GM21529 (cell line): Measurements from ENCODE around the gene MRPS18B.
A peak's percentile ranks its signal among the peaks of the same experiment; 100 is the strongest.

ENCODE experiments used
- ATAC-seq: cut with Tn5 transposase; IDR thresholded peaks from one replicate; pipeline ENCODE4 v1.9.1; 2021; ENCODE audit not compliant: unreplicated experiment

MRPS18B gene

GRCh38 chr6:30617565-30618269, at the start of gene MRPS18B:
Gene MRPS18B (plus strand): TSS chr6:30617840. CDS start chr6:30617866, 26 bp downstream.
- peak; percentile 69 for ATAC-seq

DNA sequence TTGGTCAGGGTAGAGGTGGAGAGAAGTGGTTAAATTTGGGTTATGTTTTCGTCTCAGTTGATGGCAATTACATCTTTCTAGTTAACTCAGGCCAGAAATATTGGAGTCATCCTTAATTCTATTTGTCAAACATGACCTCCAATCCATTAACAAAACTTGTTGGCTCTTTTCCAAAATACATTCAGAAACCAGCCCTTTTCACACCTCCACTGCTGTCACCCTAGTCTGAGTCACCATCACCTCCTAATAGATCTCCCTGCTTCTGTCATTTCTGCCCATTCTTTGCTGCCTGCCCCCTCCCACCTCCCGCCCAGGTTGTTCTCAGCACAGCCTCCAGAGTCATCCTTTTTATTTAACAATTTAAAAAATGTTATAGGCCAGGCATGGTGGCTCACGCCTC, 49.4 kb upstream of the MRPS18B start:
- no peak for ATAC-seq

GRCh38 chr6:30570263-30570662, 47.4 kb upstream of the MRPS18B start:
- ATAC-seq, result no peak

DNA sequence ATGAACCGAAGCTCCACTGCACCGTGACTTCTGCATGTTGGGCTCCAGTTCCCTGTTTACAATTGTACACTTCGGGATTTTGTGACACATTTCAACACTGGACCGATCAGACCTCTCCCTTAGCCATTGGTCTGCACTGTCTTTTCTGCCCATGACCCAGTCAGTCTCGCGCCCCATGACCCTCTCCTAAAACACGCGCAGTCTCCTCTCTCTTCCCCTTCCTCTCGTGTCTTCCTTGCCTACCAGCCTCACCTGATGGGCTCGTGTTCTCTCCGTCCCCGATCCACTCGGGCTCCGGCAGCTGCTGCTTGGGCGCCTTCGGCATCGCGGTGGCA, 46.9 kb upstream of the MRPS18B start:
- ATAC-seq, result peak; percentile 19

GRCh38 chr6:30571075-30571761, 46.4 kb upstream of the MRPS18B start, which contains the start of gene ABCF1:
Gene ABCF1 (plus strand): TSS chr6:30571442. CDS start chr6:30571488, 46 bp downstream.
- ATAC-seq, result peak; percentile 81

DNA sequence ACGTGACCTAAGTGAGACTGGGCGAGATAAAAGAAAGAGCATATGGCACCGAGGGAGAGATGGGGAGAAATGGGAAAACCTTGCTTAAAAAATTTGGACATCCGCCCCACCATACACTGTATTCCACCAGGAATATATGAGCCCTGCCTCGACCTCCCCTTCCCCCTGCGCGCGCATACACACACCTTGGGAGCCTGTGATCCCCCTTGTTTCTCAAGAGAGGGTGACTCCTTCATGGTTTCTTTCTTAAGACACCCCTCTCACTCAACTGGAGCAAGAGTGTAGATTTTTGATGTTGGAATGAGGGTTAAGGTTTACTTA, 45.9 kb upstream of the MRPS18B start:
- no peak for ATAC-seq

GRCh38 chr6:30572148-30572547, 45.5 kb upstream of the MRPS18B start:
- ATAC-seq, result no peak

- ATAC-seq, result no peak
These were observed 44.5 kb upstream of the MRPS18B start for GRCh38 chr6:30573113-30573512.

DNA sequence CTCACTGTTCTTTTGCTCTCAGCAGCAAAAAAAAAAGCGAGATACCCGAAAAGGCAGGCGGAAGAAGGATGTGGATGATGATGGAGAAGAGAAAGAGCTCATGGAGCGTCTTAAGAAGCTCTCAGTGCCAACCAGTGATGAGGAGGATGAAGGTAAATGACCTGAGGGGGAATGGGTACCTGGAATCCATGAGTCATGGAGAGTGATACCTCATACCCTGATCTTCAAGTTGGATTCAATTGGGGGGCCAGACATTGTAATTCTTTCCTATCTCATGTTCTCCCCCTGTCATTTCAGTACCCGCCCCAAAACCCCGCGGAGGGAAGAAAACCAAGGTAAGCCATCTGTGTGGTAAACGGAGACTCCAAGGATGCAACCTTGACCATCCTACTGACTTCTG, 39.6 kb upstream of the MRPS18B start:
- no peak for ATAC-seq

- no peak for ATAC-seq
These were observed 33.7 kb upstream of the MRPS18B start for GRCh38 chr6:30583921-30584320.

GRCh38 chr6:30589754-30590358, 27.8 kb upstream of the MRPS18B start:
- ATAC-seq, result no peak

GRCh38 chr6:30590509-30590908, 27.1 kb upstream of the MRPS18B start:
- ATAC-seq, result no peak

GRCh38 chr6:30591008-30591407, 26.6 kb upstream of the MRPS18B start:
- no peak for ATAC-seq

DNA sequence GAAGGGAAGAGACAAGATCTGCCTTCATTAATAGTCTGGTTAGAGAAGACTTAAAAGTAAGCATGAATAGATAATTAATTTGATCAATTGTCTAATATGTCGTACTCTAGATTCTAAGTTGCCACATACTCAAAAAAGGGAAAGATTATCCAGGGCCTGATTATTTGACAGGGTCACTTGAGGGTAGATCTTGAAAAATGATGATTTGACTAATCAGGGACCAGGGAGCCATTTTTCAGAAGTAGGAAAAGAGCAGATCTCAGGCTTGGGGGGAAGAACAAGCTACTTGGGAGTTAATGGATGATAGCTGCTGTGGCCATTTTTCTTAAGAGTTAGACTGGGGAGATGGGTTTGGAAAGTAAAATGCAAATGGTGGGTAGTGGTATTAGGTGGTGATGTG, 25.4 kb upstream of the MRPS18B start:
- ATAC-seq, result no peak

DNA sequence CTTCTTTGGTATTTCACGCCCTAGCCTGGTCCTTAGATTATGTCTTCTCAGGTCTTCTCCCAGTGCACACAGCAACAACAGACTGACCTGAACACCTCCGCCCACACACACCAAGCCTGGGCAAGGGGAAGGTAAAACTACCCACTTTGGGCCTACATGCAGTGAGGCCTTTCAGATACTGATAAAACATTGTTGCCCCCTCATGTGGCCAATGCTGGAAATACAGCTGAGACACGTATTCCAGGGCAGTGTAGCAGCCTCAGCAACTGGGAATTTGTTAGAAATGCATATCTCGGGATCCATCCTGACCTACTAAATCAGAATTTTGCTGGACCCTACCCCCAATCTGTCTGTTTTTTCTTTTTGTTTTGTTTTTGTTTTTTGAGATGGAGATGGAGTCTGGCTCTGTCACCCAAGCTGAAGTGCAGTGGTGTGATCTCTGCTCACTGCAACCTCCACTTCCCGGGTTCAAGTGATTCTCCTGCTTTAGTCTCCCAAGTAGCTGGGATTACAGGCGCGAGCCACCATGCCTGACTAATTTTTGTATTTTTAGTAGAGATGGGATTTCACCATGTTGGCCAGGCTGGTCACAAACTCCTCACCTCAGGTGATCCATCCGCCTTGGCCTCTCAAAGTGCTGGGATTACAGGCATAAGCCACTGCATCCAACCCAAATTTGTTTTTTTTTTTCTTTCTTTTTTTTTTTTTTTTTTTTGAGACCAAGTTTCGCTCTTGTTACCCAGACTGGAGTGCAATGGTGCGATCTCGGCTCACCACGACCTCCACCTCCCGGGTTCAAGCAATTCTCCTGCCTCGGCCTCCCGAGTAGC, 20.1 kb upstream of the MRPS18B start:
- ATAC-seq, result peak; percentile 79

- no peak for ATAC-seq
These were observed 18.6 kb upstream of the MRPS18B start for GRCh38 chr6:30598912-30599624.

DNA sequence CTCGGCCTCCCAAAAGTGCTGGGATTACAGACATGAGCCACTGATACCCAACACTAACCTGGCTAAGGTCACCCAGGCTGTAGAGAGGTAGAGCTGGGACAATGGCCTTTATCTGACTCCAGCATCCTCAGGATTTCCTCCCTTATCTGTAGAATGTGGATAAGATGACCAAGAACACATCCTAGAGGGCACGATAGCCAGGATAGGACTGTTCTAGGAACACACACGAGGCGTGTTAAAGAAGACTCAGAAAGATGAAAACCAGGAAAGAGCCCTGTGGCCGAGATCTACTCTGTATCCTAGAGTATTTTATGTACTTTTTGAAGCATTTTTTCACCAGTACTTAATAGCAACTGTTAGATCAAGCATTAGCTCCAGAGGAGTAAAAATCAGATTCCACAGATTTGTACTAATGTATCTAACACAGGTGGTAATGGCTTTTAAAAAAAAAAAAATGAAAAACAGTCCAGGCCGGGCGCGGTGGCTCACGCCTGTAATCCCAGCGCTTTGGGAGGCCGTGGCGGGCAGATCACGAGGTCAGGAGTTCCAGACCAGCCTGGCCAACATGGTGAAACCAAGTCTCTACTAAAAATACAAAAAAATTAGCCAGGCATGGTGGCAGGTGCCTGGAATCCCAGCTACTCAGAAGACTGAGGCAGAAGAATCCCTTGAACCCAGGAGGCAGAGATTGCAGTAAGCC, 17.9 kb upstream of the MRPS18B start:
- no peak for ATAC-seq

DNA sequence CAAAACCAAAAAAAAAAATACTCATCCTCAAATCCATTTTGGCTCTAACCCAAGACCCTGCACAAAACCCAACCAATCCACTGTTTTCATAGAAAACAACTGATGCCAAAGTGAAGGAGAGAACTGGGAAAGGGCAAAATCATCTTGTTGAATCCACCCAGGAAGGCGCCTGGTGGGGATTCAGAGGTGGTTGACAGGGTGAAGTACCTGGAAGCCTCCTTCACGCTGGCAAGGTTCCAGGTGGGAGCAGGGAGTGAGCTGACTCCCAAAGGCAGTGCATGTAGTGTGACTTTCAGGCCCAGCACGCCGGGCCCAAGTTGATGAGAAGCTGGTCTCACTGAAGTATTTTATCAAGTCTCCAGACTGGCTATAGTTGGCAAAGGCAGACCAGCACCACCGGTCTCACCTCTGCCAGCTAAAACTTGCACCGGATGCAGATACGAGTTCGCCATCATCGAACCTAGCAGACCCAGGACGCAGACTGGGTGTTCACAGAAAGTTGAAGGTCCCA, 17.1 kb upstream of the MRPS18B start:
- no peak for ATAC-seq

DNA sequence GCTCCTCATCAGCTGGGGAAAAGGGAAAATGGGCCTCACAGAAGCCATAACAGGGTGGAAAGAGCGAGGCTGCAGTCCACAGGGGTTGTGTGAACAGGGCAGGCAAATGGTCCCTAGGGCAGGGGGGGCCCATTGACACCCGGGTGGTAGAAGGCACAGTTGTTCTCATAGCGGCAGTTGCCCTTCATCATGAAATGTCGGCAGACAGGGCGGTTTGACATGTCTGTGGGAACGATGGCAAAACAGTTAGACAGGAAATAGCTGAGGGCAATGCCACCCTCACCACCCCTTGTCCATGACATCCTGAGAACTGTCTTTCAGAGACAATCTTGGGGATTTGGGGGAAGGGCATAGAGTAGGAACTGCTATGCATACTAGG, 16.2 kb upstream of the MRPS18B start:
- ATAC-seq, result no peak
